Endothelial cell (in vitro differentiated cells): ENCODE measurements around the gene STX8. TPM values are rescaled to one million over a fixed set of nuclear protein-coding genes. Genes with fewer than 3 reads are reported as not detected.

Experiments used
- DNase-seq: peaks from one replicate; pipeline ENCODE4 v3.0.0; 2021; ENCODE audit warnings: low spot score
- H3K27ac Mint-ChIP-seq: one replicate; pipeline ENCODE4 v1.8.0; 2021; ENCODE audit warnings: mixed read lengths, inconsistent platforms; ENCODE audit not compliant: unreplicated experiment
- H3K27me3 Mint-ChIP-seq: one replicate; pipeline ENCODE4 v1.8.0; 2021; ENCODE audit warnings: mild to moderate bottlenecking, moderate library complexity, mixed read lengths, inconsistent platforms; ENCODE audit not compliant: unreplicated experiment
- H3K36me3 Mint-ChIP-seq: one replicate; pipeline ENCODE4 v1.8.0; 2021; ENCODE audit warnings: mild to moderate bottlenecking, low read depth, mixed read lengths, inconsistent platforms; ENCODE audit not compliant: unreplicated experiment
- H3K4me1 Mint-ChIP-seq: one replicate; pipeline ENCODE4 v1.8.0; 2021; ENCODE audit warnings: mild to moderate bottlenecking, mixed read lengths, inconsistent platforms; ENCODE audit not compliant: unreplicated experiment
- H3K4me3 Mint-ChIP-seq: one replicate; pipeline ENCODE4 v1.8.0; 2021; ENCODE audit warnings: mild to moderate bottlenecking, mixed read lengths, inconsistent platforms; ENCODE audit not compliant: unreplicated experiment
- H3K9me3 Mint-ChIP-seq: one replicate; pipeline ENCODE4 v1.8.0; 2021; ENCODE audit warnings: mixed read lengths, inconsistent platforms; ENCODE audit not compliant: unreplicated experiment
- total RNA-seq: library from RNA; stranded (reverse); fragmentation: NEBNext Ultra II Directional; extraction: Animal tissue kit (Norgen Biotek cat#: 25700); gene quantifications from one replicate; pipeline ENCODE4 v1.2.1, GENCODE V29; 2021; ENCODE audit not compliant: unreplicated experiment
- TF ChIP-seq, protein P1 (sequence below): fragments of 200-600 bp; sonication (generic); IDR thresholded peaks from one replicate; pipeline ENCODE4 v1.5.0; 2021; ENCODE audit warnings: antibody characterized with exemption; ENCODE audit not compliant: unreplicated experiment

STX8 gene
- total RNA-seq, 1 donor from 2014 or later: 49.2 TPM

DNA sequence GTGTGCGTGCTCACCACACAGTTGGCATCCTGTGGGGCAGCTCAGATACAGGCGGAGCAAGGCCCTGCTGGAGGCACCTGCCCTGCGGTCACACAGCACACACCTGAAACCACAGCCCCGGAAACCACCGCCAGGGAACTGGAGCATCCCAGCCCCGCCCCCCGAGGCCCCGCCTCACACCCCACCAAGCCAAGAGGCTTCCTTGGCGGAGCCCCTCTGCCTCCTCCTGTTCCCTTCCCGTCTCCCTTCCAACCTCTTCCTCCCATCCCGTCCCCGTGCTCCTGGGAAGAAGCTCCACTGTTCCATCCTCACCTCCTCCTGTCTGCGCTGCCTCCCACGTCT lies 348.9 kb downstream of the STX8 start:
- Mint-ChIP-seq H3K4me3 (no peak overlapping the region), H3K36me3 (no peaks in the 10 kb centered on the region), H3K27me3 (peaks cover 12% of the 10 kb centered on the region), H3K4me1 (peaks cover 14% of the 10 kb centered on the region), H3K9me3 (no peaks in the 10 kb centered on the region), H3K27ac (no peak overlapping the region)
- DNase-seq: no peak
- TF ChIP-seq, protein P1, sequence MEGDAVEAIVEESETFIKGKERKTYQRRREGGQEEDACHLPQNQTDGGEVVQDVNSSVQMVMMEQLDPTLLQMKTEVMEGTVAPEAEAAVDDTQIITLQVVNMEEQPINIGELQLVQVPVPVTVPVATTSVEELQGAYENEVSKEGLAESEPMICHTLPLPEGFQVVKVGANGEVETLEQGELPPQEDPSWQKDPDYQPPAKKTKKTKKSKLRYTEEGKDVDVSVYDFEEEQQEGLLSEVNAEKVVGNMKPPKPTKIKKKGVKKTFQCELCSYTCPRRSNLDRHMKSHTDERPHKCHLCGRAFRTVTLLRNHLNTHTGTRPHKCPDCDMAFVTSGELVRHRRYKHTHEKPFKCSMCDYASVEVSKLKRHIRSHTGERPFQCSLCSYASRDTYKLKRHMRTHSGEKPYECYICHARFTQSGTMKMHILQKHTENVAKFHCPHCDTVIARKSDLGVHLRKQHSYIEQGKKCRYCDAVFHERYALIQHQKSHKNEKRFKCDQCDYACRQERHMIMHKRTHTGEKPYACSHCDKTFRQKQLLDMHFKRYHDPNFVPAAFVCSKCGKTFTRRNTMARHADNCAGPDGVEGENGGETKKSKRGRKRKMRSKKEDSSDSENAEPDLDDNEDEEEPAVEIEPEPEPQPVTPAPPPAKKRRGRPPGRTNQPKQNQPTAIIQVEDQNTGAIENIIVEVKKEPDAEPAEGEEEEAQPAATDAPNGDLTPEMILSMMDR: no peak

DNA sequence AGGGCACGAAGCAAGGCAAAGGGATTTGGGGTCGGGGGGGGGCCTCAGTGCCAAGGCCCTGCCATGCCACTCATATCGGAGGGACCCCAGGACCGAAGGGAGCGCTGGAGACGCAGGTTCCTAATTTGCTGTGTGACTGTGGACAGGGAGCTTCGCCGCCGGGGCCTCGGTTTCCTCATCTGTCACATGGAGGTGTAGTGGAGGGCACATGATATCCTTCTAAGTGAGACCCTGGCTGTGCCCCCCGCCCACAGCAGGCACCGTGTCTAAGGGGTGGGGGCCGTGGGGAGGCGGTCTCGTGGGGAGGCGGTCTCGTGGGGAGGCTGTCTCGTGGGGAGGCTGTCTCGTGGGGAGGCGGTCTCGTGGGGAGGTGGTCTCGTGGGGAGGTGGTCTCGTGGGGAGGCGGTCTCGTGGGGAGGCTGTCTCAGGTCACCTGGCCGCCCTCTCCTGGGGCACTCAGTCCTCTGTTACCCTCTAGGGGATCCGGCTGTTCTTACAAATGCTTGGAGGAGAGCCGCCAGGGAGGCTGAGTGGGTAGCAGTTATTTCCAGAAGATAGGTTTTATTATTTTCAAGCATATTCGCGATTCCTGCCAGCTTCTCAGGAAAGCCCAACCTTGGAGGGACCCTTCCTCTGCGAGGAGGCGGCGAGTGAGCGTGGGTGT lies 349.4 kb downstream of the STX8 start:
- no peaks in the 10 kb centered on the region for H3K9me3 Mint-ChIP-seq

DNA sequence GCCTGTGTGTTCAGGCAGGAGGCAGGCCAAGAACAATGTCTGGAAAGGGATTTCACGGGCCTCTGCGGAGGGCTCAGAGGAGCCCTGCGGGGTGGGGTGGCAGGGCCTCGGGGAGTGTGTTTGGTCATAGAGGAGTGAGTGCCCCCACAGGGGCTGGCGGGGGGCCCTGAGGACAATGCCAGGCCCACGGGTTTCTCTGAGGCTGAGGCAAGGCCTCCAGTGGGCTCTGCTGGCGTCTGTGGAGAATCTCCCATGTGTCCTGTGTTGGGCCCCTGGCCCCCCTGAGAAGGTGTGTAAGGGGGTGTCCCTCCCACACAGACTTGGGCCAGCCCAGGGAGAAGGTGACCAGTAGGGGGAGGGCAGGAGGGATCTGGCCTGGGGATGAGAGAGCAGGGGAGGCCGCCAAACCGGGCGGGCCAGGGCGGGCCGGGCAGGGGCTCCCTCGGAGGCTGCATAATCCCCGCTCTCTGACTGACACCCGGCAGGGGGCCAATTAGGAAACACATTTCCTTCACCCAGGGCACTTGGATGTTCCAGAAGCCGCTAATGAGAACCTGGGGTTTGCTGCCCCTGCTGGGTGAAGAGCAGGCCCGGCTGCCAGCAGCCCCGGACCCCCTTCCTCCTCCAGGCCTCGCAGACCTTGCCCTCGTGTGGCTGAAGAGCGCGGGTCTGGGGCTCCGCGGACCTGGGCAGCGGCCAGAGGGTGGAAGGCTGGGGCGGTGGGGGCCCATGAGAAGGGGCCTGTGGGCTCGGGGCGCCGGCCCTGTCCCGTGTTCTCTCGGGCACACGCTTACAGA lies 350.1 kb downstream of the STX8 start:
- TF ChIP-seq, protein P1: no peak
- Mint-ChIP-seq H3K27me3 (peaks cover 13% of the 10 kb centered on the region), H3K4me1 (peaks cover 8% of the 10 kb centered on the region), H3K27ac (no peak overlapping the region), H3K9me3 (no peaks in the 10 kb centered on the region), H3K36me3 (no peaks in the 10 kb centered on the region), H3K4me3 (no peak overlapping the region)
- no peak for DNase-seq

More for the DNA sequence above, 349.4 kb downstream of the STX8 start:
- Mint-ChIP-seq H3K36me3 (no peaks in the 10 kb centered on the region), H3K27me3 (peaks cover 13% of the 10 kb centered on the region), H3K4me3 (no peak overlapping the region), H3K4me1 (peaks cover 14% of the 10 kb centered on the region), H3K27ac (no peak overlapping the region)
- DNase-seq: no peak
- TF ChIP-seq, protein P1: no peak

DNA sequence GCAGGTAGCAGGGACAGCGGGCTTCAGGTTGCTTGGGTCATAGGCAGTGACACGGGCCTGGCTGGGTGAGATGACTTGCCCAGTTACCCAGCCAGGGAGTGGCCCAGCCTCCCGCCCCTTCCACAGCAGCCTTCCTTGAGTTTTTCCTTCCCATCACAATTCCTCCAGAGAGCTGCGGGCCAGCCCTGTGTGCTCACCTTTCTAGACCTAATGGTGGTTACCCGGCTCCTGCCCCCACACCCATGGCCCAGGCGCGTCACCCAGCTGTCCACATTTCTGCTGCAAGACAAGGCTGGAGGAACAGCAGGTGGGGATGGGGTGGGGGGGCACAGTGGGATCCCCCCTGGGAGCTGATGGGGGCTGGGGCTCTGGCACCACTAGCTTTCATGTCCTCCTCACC lies 351.1 kb downstream of the STX8 start:
- Mint-ChIP-seq H3K36me3 (no peaks in the 10 kb centered on the region), H3K4me1 (peaks cover 2% of the 10 kb centered on the region), H3K4me3 (no peak overlapping the region), H3K27me3 (peaks cover 12% of the 10 kb centered on the region), H3K27ac (no peak overlapping the region), H3K9me3 (no peaks in the 10 kb centered on the region)
- TF ChIP-seq, protein P1: no peak
- DNase-seq: no peak

DNA sequence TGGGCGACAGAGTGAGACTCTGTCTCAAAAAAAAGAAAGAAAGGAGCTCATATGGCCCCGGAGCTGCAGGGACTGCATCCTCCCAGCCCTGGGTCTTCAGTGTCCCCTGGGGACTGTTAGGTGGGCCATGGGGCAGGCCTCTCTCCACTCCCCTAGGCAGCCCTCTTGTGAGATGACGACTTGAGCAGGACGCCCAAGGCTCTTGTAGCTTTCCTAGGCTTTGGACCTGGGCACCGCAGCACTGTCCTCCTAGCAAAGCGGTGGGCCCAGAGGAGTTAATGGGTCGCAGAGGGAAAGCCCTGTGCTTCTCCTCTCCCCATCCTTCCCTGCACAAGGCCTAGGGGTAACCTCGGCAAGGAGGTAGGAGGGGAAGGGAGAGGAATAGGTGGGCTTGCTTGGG lies 352.1 kb downstream of the STX8 start:
- H3K4me1 Mint-ChIP-seq: no peaks in the 10 kb centered on the region
- no peak overlapping the region for H3K27ac Mint-ChIP-seq
- H3K36me3 Mint-ChIP-seq: no peaks in the 10 kb centered on the region
- TF ChIP-seq, protein P1: no peak
- no peak overlapping the region for H3K4me3 Mint-ChIP-seq
- peaks cover 10% of the 10 kb centered on the region for H3K27me3 Mint-ChIP-seq
- no peaks in the 10 kb centered on the region for H3K9me3 Mint-ChIP-seq
- no peak for DNase-seq
